Activated naive CD8-positive, alpha-beta T cell treated with anti-CD3 and anti-CD28 coated beads, Interleukin-2, amount 50 U/mL, for 24 hours (primary cell): Measurements from ENCODE around the gene NAALADL2.

Source experiments
- ATAC-seq: fragments of 150-1000 bp; cut with Tn5 transposase; one replicate; pipeline ENCODE4 v1.10.0; 2021
- DNase-seq: peaks from one replicate; pipeline ENCODE4 v3.0.0; 2021
- H3K27ac Mint-ChIP-seq: one replicate; pipeline ENCODE4 v1.8.0; 2021; ENCODE audit warnings: mild to moderate bottlenecking, mixed read lengths
- H3K27me3 Mint-ChIP-seq: one replicate; pipeline ENCODE4 v1.8.0; 2021; ENCODE audit warnings: mixed read lengths
- H3K36me3 Mint-ChIP-seq: one replicate; pipeline ENCODE4 v1.8.0; 2021; ENCODE audit warnings: low read depth, mixed read lengths
- H3K4me1 Mint-ChIP-seq: one replicate; pipeline ENCODE4 v1.8.0; 2021; ENCODE audit warnings: mixed read lengths
- H3K4me3 Mint-ChIP-seq: one replicate; pipeline ENCODE4 v1.8.0; 2021; ENCODE audit warnings: mild to moderate bottlenecking, moderate library complexity, mixed read lengths
- H3K9me3 Mint-ChIP-seq: one replicate; pipeline ENCODE4 v1.8.0; 2021; ENCODE audit warnings: mixed read lengths

The NAALADL2 gene

GRCh38 chr3:174862666-174863065, 3.5 kb downstream of the NAALADL2 start:
- no peak for ATAC-seq
- peaks cover 3% of the 10 kb centered on the region for H3K9me3 Mint-ChIP-seq
- H3K4me1 Mint-ChIP-seq, result no peaks in the 10 kb centered on the region
- no peak for DNase-seq
- no peak overlapping the region for H3K27ac Mint-ChIP-seq
- H3K36me3 Mint-ChIP-seq, result no peaks in the 10 kb centered on the region
- no peak overlapping the region for H3K4me3 Mint-ChIP-seq
- no peaks in the 10 kb centered on the region for H3K27me3 Mint-ChIP-seq

- no peak overlapping the region for H3K4me3 Mint-ChIP-seq
- H3K9me3 Mint-ChIP-seq, result peaks cover 3% of the 10 kb centered on the region
- no peaks in the 10 kb centered on the region for H3K36me3 Mint-ChIP-seq
- H3K27me3 Mint-ChIP-seq, result no peaks in the 10 kb centered on the region
- no peak overlapping the region for H3K27ac Mint-ChIP-seq
- ATAC-seq, result no peak
- no peaks in the 10 kb centered on the region for H3K4me1 Mint-ChIP-seq
- no peak for DNase-seq
Observed at GRCh38 chr3:174863488-174863887, 4.4 kb downstream of the NAALADL2 start.

- no peaks in the 10 kb centered on the region for H3K4me1 Mint-ChIP-seq
- DNase-seq (no peak), ATAC-seq (no peak)
- no peak overlapping the region for H3K27ac Mint-ChIP-seq
- H3K27me3 Mint-ChIP-seq, result no peaks in the 10 kb centered on the region
- H3K4me3 Mint-ChIP-seq, result no peak overlapping the region
- H3K36me3 Mint-ChIP-seq, result no peaks in the 10 kb centered on the region
- no peaks in the 10 kb centered on the region for H3K9me3 Mint-ChIP-seq
Observed at GRCh38 chr3:174869448-174869847, 10.3 kb downstream of the NAALADL2 start.

- H3K27ac Mint-ChIP-seq, result no peak overlapping the region
- peaks cover 4% of the 10 kb centered on the region for H3K9me3 Mint-ChIP-seq
- no peak for DNase-seq
- no peaks in the 10 kb centered on the region for H3K4me1 Mint-ChIP-seq
- H3K4me3 Mint-ChIP-seq, result no peak overlapping the region
- no peaks in the 10 kb centered on the region for H3K27me3 Mint-ChIP-seq
- no peak for ATAC-seq
- H3K36me3 Mint-ChIP-seq, result no peaks in the 10 kb centered on the region
Observed at GRCh38 chr3:174873832-174874657, 14.9 kb downstream of the NAALADL2 start.

- ATAC-seq (no peak), DNase-seq (no peak)
- Mint-ChIP-seq H3K4me1 (no peaks in the 10 kb centered on the region), H3K36me3 (no peaks in the 10 kb centered on the region), H3K4me3 (no peak overlapping the region), H3K27me3 (no peaks in the 10 kb centered on the region), H3K27ac (no peak overlapping the region), H3K9me3 (peaks cover 13% of the 10 kb centered on the region)
Observed at GRCh38 chr3:174882789-174883188, 23.7 kb downstream of the NAALADL2 start.

- H3K9me3 Mint-ChIP-seq, result peaks cover 9% of the 10 kb centered on the region
- no peaks in the 10 kb centered on the region for H3K36me3 Mint-ChIP-seq
- H3K4me1 Mint-ChIP-seq, result no peaks in the 10 kb centered on the region
- no peak for ATAC-seq
- DNase-seq, result no peak
- no peaks in the 10 kb centered on the region for H3K27me3 Mint-ChIP-seq
- no peak overlapping the region for H3K4me3 Mint-ChIP-seq
- H3K27ac Mint-ChIP-seq, result no peak overlapping the region
Observed at GRCh38 chr3:174883881-174884675, 24.9 kb downstream of the NAALADL2 start.

GRCh38 chr3:174884776-174885568, 25.8 kb downstream of the NAALADL2 start:
- DNase-seq (no peak), ATAC-seq (no peak)
- H3K4me1 Mint-ChIP-seq, result no peaks in the 10 kb centered on the region
- H3K27ac Mint-ChIP-seq, result no peak overlapping the region
- H3K4me3 Mint-ChIP-seq, result no peak overlapping the region
- no peaks in the 10 kb centered on the region for H3K36me3 Mint-ChIP-seq
- peaks cover 9% of the 10 kb centered on the region for H3K9me3 Mint-ChIP-seq
- no peaks in the 10 kb centered on the region for H3K27me3 Mint-ChIP-seq

- Mint-ChIP-seq H3K27me3 (no peaks in the 10 kb centered on the region), H3K4me3 (no peak overlapping the region), H3K27ac (no peak overlapping the region), H3K36me3 (no peaks in the 10 kb centered on the region), H3K9me3 (peaks cover 8% of the 10 kb centered on the region), H3K4me1 (no peaks in the 10 kb centered on the region)
- DNase-seq (no peak), ATAC-seq (no peak)
Observed at GRCh38 chr3:174891524-174892203, 32.5 kb downstream of the NAALADL2 start.

- H3K27me3 Mint-ChIP-seq, result no peaks in the 10 kb centered on the region
- DNase-seq, result no peak
- no peaks in the 10 kb centered on the region for H3K36me3 Mint-ChIP-seq
- H3K9me3 Mint-ChIP-seq, result no peaks in the 10 kb centered on the region
- no peak overlapping the region for H3K27ac Mint-ChIP-seq
- ATAC-seq, result no peak
- no peak overlapping the region for H3K4me3 Mint-ChIP-seq
- H3K4me1 Mint-ChIP-seq, result no peaks in the 10 kb centered on the region
Observed at GRCh38 chr3:174907027-174907426, 47.9 kb downstream of the NAALADL2 start.

- Mint-ChIP-seq H3K4me3 (no peak overlapping the region), H3K4me1 (no peaks in the 10 kb centered on the region), H3K27me3 (no peaks in the 10 kb centered on the region), H3K27ac (no peak overlapping the region), H3K9me3 (no peaks in the 10 kb centered on the region), H3K36me3 (no peaks in the 10 kb centered on the region)
- DNase-seq, result no peak
- no peak for ATAC-seq
Observed at GRCh38 chr3:174907628-174908407, 48.7 kb downstream of the NAALADL2 start.

- H3K4me1 Mint-ChIP-seq, result no peaks in the 10 kb centered on the region
- DNase-seq, result no peak
- H3K9me3 Mint-ChIP-seq, result no peaks in the 10 kb centered on the region
- H3K27ac Mint-ChIP-seq, result no peak overlapping the region
- no peak overlapping the region for H3K4me3 Mint-ChIP-seq
- H3K36me3 Mint-ChIP-seq, result no peaks in the 10 kb centered on the region
- no peaks in the 10 kb centered on the region for H3K27me3 Mint-ChIP-seq
- no peak for ATAC-seq
Observed at GRCh38 chr3:174931473-174932353, 72.6 kb downstream of the NAALADL2 start.

GRCh38 chr3:174936590-174936989, 77.5 kb downstream of the NAALADL2 start:
- Mint-ChIP-seq H3K27me3 (no peaks in the 10 kb centered on the region), H3K9me3 (peaks cover 4% of the 10 kb centered on the region), H3K4me1 (no peaks in the 10 kb centered on the region), H3K4me3 (no peak overlapping the region), H3K36me3 (no peaks in the 10 kb centered on the region), H3K27ac (no peak overlapping the region)
- ATAC-seq (no peak), DNase-seq (no peak)

GRCh38 chr3:174937478-174937877, 78.3 kb downstream of the NAALADL2 start:
- no peak for ATAC-seq
- no peak for DNase-seq
- Mint-ChIP-seq H3K9me3 (peaks cover 4% of the 10 kb centered on the region), H3K4me1 (no peaks in the 10 kb centered on the region), H3K36me3 (no peaks in the 10 kb centered on the region), H3K4me3 (no peak overlapping the region), H3K27ac (no peak overlapping the region), H3K27me3 (no peaks in the 10 kb centered on the region)
